Left lobe of liver (tissue), 2 donors: ENCODE data around the gene KAZN. TPM values are rescaled to one million over a fixed set of nuclear protein-coding genes. Genes with fewer than 3 reads are reported as not detected.
A peak's percentile ranks its signal among the peaks of the same experiment; 100 is the strongest.

ENCODE experiments used
- ATAC-seq: fragments of 200-7000 bp; cut with Tn5 transposase; one replicate; pipeline ENCODE4 v1.9.1; 2020; ENCODE audit warnings: mild to moderate bottlenecking, moderate library complexity
- DNase-seq: peaks from one replicate; pipeline ENCODE4 v3.0.0-alpha.2; 2020; ENCODE audit warnings: low spot score
- total RNA-seq: library from RNA; stranded (reverse); gene quantifications from one replicate; pipeline ENCODE4 v1.2.1, GENCODE V29; 2021
- donor health status: DM: no; HTN: no; CAD: no; lungs with moderate emphysema.
- donor health status: DM: no; HTN: yes; CAD: no.

KAZN gene
- total RNA-seq, 1 donor from 2014 or later = 4.4 TPM

- DNase-seq = no peak
- ATAC-seq = no peak
Measured at GRCh38 chr1:15094056-15094455, 495.6 kb downstream of the KAZN start.

- no peak for DNase-seq
- ATAC-seq = no peak
Measured at GRCh38 chr1:15094719-15095495, 496.4 kb downstream of the KAZN start.

- ATAC-seq = no peak
- DNase-seq = no peak
Measured at GRCh38 chr1:15095496-15095875, 497.0 kb downstream of the KAZN start.

GRCh38 chr1:15096293-15096692 is 497.8 kb downstream of the KAZN start:
- DNase-seq (no peak), ATAC-seq (no peak)

- no peak for DNase-seq
- ATAC-seq = peak; percentile 9
Measured at GRCh38 chr1:15098176-15099125, 500.0 kb downstream of the KAZN start.

- ATAC-seq (no peak), DNase-seq (no peak)
Measured at GRCh38 chr1:15099441-15100120, 501.1 kb downstream of the KAZN start.

- no peak for DNase-seq
- peak; percentile 86 for ATAC-seq
Measured at GRCh38 chr1:15100121-15100879, 501.8 kb downstream of the KAZN start.

- no peak for DNase-seq
- no peak for ATAC-seq
Measured at GRCh38 chr1:15100880-15101760, 502.6 kb downstream of the KAZN start.

- ATAC-seq (no peak), DNase-seq (no peak)
Measured at GRCh38 chr1:15101801-15102200, 503.3 kb downstream of the KAZN start.

- DNase-seq (no peak), ATAC-seq (no peak)
Measured at GRCh38 chr1:15102646-15103045, 504.2 kb downstream of the KAZN start.

- ATAC-seq = no peak
- no peak for DNase-seq
Measured at GRCh38 chr1:15103211-15103610, 504.7 kb downstream of the KAZN start.

- DNase-seq (no peak), ATAC-seq (no peak)
Measured at GRCh38 chr1:15103906-15104305, 505.4 kb downstream of the KAZN start.

- DNase-seq (no peak), ATAC-seq (no peak)
Measured at GRCh38 chr1:15104768-15105167, 506.3 kb downstream of the KAZN start.

- no peak for DNase-seq
- ATAC-seq = no peak
Measured at GRCh38 chr1:15106608-15107007, 508.1 kb downstream of the KAZN start.

- ATAC-seq = no peak
- DNase-seq = no peak
Measured at GRCh38 chr1:15107058-15107687, 508.7 kb downstream of the KAZN start.

- ATAC-seq = no peak
- no peak for DNase-seq
Measured at GRCh38 chr1:15107911-15108310, 509.4 kb downstream of the KAZN start.

GRCh38 chr1:15110128-15110866 is 511.8 kb downstream of the KAZN start:
- DNase-seq (no peak), ATAC-seq (no peak)

GRCh38 chr1:15110867-15111230 is 512.4 kb downstream of the KAZN start:
- DNase-seq (no peak), ATAC-seq (no peak)

- ATAC-seq (no peak), DNase-seq (no peak)
Measured at GRCh38 chr1:15113146-15113545, 514.7 kb downstream of the KAZN start.
